Loucy (cell line): ENCODE measurements around the gene STK39.

Source experiments
- H2AFZ ChIP-seq: fragments of 200-600 bp; sonication (generic); 2 replicates; pipeline ENCODE4 v1.6.0; 2016; ENCODE audit warnings: antibody characterized with exemption, mild to moderate bottlenecking, low read length, moderate library complexity
- H3F3A ChIP-seq: fragments of 200-600 bp; 2 replicates; pipeline ENCODE4 v1.6.0; 2016; ENCODE audit warnings: antibody characterized with exemption, low read depth, mild to moderate bottlenecking
- H3K27me3 ChIP-seq: fragments of 200-600 bp; sonication (generic); 2 replicates; pipeline ENCODE4 v1.6.1; 2014; ENCODE audit warnings: low read length, mild to moderate bottlenecking; ENCODE audit not compliant: insufficient read depth, poor library complexity, severe bottlenecking
- H3K36me3 ChIP-seq: fragments of 200-600 bp; sonication (generic); 2 replicates; pipeline ENCODE4 v1.6.1; 2016; ENCODE audit warnings: low read length; ENCODE audit not compliant: insufficient read depth
- H3K4me1 ChIP-seq: fragments of 200-600 bp; sonication (generic); 2 replicates; pipeline ENCODE4 v1.5.1; 2014; ENCODE audit warnings: low read length, mild to moderate bottlenecking; ENCODE audit not compliant: insufficient read depth, poor library complexity, severe bottlenecking
- H3K4me2 ChIP-seq: fragments of 200-600 bp; sonication (generic); 2 replicates; pipeline ENCODE4 v1.6.0; 2014; ENCODE audit warnings: antibody characterized with exemption, low read length, low read depth, mild to moderate bottlenecking; ENCODE audit not compliant: poor library complexity, severe bottlenecking
- H3K4me3 ChIP-seq: fragments of 200-600 bp; sonication (generic); 2 replicates; pipeline ENCODE4 v1.5.1; 2014; ENCODE audit warnings: low read length, mild to moderate bottlenecking, mixed read lengths; ENCODE audit not compliant: poor library complexity, severe bottlenecking
- H3K79me2 ChIP-seq: fragments of 200-600 bp; sonication (generic); 2 replicates; pipeline ENCODE4 v1.6.1; 2014; ENCODE audit warnings: low read length; ENCODE audit not compliant: insufficient read depth
- H3K9ac ChIP-seq: fragments of 200-600 bp; sonication (generic); 2 replicates; pipeline ENCODE4 v1.6.0; 2014; ENCODE audit warnings: mild to moderate bottlenecking, low read depth, low read length, moderate library complexity; ENCODE audit not compliant: poor library complexity, severe bottlenecking
- H3K9me2 ChIP-seq: fragments of 200-600 bp; sonication (generic); replicated peaks from 2 replicates; pipeline ENCODE4 v1.6.1; 2016; ENCODE audit warnings: low read depth, low read length, mixed read lengths
- H3K9me3 ChIP-seq: fragments of 200-600 bp; sonication (generic); 2 replicates; pipeline ENCODE4 v1.6.1; 2014; ENCODE audit warnings: mild to moderate bottlenecking, antibody characterized with exemption, low read length, low read depth; ENCODE audit not compliant: insufficient read depth
- H4K20me1 ChIP-seq: fragments of 200-600 bp; sonication (generic); 2 replicates; pipeline ENCODE4 v1.6.0; 2014; ENCODE audit warnings: antibody characterized with exemption, low read length, mild to moderate bottlenecking; ENCODE audit not compliant: insufficient read depth, poor library complexity, severe bottlenecking
- EZH2phosphoT487 ChIP-seq: fragments of 200-600 bp; IDR thresholded peaks from 2 replicates; pipeline ENCODE4 v1.6.1; 2018; ENCODE audit warnings: antibody characterized with exemption, mild to moderate bottlenecking, moderate library complexity, borderline replicate concordance
- TF ChIP-seq, protein P1 (sequence below): fragments of 200-600 bp; sonication (generic); conservative IDR thresholded peaks from 2 replicates; pipeline ENCODE4 v1.5.1; 2014; ENCODE audit warnings: mild to moderate bottlenecking, antibody characterized with exemption, low read length

Gene STK39

DNA sequence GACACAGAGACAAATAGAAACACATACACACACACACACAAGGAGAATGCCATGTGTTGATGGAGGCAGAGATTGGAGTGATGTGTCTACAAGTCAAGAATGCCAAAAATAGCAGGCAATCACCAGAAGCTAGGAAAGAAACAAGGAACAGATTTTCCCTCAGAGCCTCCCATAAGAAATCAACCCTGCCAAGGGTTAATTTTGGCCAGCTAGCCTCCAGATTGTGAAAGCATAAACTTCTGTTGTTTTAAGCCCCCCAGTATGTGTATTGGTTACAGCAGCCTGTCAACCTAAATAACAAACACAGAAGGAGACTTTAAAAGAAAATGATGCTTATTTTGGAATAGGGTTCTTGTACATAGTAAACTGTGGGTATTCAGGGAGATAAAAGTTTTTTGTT lies 5.6 kb upstream of the STK39 start:
- Histone ChIP-seq H3K36me3 (no peaks in the 10 kb centered on the region), H3K27me3 (no peaks in the 10 kb centered on the region), H4K20me1 (no peaks in the 10 kb centered on the region), H2AFZ (peak overlapping the region; percentile 49; the same call in 1 of the 2 replicates), H3F3A (no peaks in the 10 kb centered on the region), H3K4me1 (peaks cover 15% of the 10 kb centered on the region), H3K9ac (no peak overlapping the region), H3K79me2 (no peaks in the 10 kb centered on the region), H3K4me3 (no peak overlapping the region), H3K9me2 (no peaks in the 10 kb centered on the region), H3K9me3 (no peaks in the 10 kb centered on the region), H3K4me2 (peak overlapping the region; percentile 4)
- no peak for TF ChIP-seq EZH2phosphoT487
- TF ChIP-seq, protein P1, sequence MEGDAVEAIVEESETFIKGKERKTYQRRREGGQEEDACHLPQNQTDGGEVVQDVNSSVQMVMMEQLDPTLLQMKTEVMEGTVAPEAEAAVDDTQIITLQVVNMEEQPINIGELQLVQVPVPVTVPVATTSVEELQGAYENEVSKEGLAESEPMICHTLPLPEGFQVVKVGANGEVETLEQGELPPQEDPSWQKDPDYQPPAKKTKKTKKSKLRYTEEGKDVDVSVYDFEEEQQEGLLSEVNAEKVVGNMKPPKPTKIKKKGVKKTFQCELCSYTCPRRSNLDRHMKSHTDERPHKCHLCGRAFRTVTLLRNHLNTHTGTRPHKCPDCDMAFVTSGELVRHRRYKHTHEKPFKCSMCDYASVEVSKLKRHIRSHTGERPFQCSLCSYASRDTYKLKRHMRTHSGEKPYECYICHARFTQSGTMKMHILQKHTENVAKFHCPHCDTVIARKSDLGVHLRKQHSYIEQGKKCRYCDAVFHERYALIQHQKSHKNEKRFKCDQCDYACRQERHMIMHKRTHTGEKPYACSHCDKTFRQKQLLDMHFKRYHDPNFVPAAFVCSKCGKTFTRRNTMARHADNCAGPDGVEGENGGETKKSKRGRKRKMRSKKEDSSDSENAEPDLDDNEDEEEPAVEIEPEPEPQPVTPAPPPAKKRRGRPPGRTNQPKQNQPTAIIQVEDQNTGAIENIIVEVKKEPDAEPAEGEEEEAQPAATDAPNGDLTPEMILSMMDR, result no peak

DNA sequence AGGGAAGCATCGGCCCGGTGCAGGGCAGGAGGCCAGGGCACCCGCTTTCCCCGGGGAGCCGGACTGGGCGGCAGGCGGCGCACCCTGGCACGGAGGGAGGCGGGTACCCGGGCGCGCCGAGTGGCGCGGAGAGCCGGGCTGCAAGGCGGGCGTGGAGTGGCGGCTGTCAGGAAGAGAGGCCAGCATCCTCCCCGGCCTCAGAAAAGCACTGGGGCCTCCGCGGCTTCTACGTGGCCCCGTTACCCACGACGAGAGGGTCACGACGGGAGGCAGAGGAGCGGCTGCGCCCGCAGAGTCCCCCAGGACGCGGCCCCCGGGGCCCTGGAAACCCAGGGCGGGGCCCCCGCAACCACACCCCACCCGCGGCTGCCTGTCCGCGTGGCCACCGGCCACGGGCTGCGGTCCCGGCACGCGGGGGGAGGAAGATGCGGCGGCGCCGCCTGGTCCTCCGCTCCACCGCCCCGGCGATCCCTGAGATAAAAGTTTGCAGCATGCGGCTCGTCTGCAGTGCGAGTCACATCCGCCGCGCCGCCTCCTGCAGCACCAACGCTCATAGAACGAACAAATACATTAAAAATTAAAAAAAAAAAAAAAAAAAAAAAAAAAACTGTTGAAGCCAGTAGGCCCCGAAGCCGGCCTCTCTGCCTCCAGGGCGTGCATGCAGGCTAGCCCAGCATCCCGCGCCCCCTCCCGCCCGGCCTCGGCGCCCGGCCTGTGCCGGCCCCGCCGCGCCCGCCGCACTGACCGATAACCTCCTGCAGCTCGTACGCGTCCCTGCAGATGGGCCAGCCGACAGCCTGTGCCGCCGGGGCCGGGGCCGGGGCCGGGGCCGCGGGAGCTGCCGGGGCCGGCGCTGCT lies 683 bp downstream of the STK39 start:
- H3K27me3 ChIP-seq, result no peaks in the 10 kb centered on the region
- H3K4me1 ChIP-seq, result peaks cover 39% of the 10 kb centered on the region
- H3K9ac ChIP-seq, result peak overlapping the region; percentile 90
- H3K36me3 ChIP-seq, result no peaks in the 10 kb centered on the region
- H3K9me2 ChIP-seq, result no peaks in the 10 kb centered on the region
- H4K20me1 ChIP-seq, result peaks cover 28% of the 10 kb centered on the region
- H3F3A ChIP-seq, result no peaks in the 10 kb centered on the region
- peak overlapping the region; percentile 59; the same call in 1 of the 2 replicates for H2AFZ ChIP-seq
- peaks cover 49% of the 10 kb centered on the region for H3K79me2 ChIP-seq
- no peaks in the 10 kb centered on the region for H3K9me3 ChIP-seq
- TF ChIP-seq EZH2phosphoT487, result no peak
- TF ChIP-seq, protein P1, result peak; percentile 36
- peak overlapping the region; percentile 89 for H3K4me2 ChIP-seq
- H3K4me3 ChIP-seq, result peak overlapping the region; percentile 94

DNA sequence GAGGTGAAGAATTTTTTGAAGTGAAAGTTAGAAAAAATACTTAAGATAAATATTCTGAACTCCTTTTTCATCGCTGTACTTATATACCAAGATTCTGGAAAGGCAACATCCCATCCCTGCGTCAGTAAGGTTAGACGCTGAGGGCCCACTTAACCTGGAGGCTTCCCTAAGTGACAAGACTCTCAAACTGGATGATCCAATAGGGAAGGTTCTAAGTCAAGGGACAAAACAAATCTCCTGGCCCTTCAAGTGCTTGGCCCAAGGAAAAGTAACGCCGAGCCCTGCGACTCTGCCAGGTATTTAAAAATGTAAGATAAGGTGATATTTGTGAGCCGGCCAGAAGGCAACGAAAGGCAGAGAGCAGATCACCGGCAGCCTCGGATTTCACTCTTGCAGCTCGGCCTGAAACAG lies 1.3 kb downstream of the STK39 start:
- Histone ChIP-seq H3K27me3 (no peaks in the 10 kb centered on the region), H3K4me1 (peaks cover 46% of the 10 kb centered on the region), H3K9me2 (no peaks in the 10 kb centered on the region), H4K20me1 (peaks cover 32% of the 10 kb centered on the region), H3K4me3 (peak overlapping the region; percentile 94), H3K79me2 (peaks cover 55% of the 10 kb centered on the region), H3F3A (no peaks in the 10 kb centered on the region), H2AFZ (no peak overlapping the region; the same call in 1 of the 2 replicates), H3K9ac (peak overlapping the region; percentile 90), H3K36me3 (no peaks in the 10 kb centered on the region), H3K4me2 (peak overlapping the region; percentile 89), H3K9me3 (no peaks in the 10 kb centered on the region)
- TF ChIP-seq, protein P1, result no peak
- no peak for TF ChIP-seq EZH2phosphoT487
